ENCODE measurements around the gene COL27A1. TPM values are rescaled to one million over a fixed set of nuclear protein-coding genes. Genes with fewer than 3 reads are reported as not detected.

Gene COL27A1
- total RNA-seq, 5 donors from 2014 or later (not counting 1 experiment from before 2014, with no cell fraction given): 0.53 to 1.7 (median 0.95) TPM

DNA sequence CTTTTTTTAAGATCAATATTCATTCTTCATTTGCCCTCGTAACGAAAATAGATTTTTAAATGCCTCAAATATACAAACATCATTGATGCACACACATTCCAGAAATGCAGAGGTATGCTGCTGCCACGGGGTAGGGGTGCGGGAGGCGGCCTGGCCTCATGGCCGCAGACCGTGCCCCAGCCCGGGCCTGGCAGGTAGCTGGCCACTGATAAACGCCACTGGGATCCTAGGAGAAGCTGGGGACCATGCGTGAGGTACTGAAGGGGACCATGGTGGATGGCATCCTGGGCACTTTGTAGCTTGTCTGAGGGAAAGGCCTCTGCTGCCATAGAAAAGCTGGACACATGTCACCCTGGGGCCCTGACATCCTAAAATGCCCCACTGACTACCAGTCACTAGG, 180.8 kb downstream of the COL27A1 start:
- no peaks in the 10 kb centered on the region for H3K27me3 Mint-ChIP-seq
- no peak for ATAC-seq (replicated peaks in 1 of 4)

DNA sequence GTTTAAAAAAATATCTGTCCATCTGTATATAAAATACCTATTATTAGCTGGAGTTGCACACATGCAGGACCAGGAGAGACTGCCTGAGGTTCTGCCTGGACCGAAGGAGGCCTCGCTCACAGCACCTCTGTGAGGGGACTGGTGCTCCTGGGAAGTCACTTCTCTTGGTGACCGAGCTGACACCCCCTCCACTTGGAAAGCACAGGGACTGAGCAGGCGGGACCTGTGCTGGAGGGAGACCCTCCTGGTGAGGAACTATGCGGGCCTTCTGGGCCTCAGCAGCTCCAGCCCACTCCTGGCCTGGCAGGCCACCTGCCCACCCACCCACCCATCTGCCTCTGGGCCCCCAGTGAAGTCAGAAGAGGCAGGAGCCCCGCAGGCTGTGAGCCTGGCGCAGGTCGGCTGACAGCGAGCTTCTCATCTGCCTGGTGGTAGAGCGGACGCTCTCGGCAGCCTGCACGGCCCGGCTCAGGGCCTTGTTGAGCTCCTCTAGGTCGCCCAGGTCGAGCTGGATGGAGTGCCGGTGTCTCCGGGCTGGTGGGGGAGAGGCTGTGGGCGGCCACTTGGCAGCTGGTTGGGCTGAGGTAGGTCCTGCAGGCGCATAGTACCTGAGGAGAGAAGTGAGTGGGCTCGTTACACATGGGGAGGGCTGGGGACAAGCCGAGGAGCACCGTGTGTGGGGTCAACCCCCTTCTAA, 181.5 kb downstream of the COL27A1 start:
- H3K4me3 Mint-ChIP-seq: no peak overlapping the region
- CTCF ChIA-PET: no interaction called here
- 95% methylated on average over 17 of the region's 23 CpGs for WGBS (ENCODE audit: insufficient coverage)
- ATAC-seq (replicated peaks in 1 of 4) (no peak), DNase-seq (no peak)
- Histone ChIP-seq H3K27me3 (replicated peaks in 1 of 2; ENCODE audit: control insufficient read depth in 2 of 2, extremely low read depth in 1 of 2, insufficient read depth in 2 of 2, low read length in 1 of 2) (no peaks in the 10 kb centered on the region), H3K36me3 (ENCODE audit: control insufficient read depth in 2 of 2, extremely low read depth in 1 of 2, insufficient read depth in 1 of 2, low read length in 1 of 2) (peaks cover 35 to 72% of the 10 kb centered on the region in 2 donors), H3K4me1 (ENCODE audit: control insufficient read depth in 1 of 2, extremely low read depth in 1 of 2, insufficient read depth in 2 of 2, low read length in 2 of 2) (peaks cover 0 to 13% of the 10 kb centered on the region in 2 experiments), H3K9me3 (no peaks in the 10 kb centered on the region), H3K4me3 (ENCODE audit: control insufficient read depth in 1 of 2, extremely low read depth in 1 of 2, low read length in 1 of 2) (no peak overlapping the region), H3K27ac (ENCODE audit: low read length) (no peak overlapping the region)
- H3K9me3 Mint-ChIP-seq: no peaks in the 10 kb centered on the region
- H3K36me3 Mint-ChIP-seq: peaks cover 46% of the 10 kb centered on the region
- peak overlapping the region in 1 of 2 donors; percentile 23 for H3K27ac Mint-ChIP-seq
- no peaks in the 10 kb centered on the region for H3K27me3 Mint-ChIP-seq
- POLR2A ChIA-PET: no interaction called here
- peaks cover 13 to 19% (median 19%) of the 10 kb centered on the region in 3 donors for H3K4me1 Mint-ChIP-seq

More for the DNA sequence above, 180.8 kb downstream of the COL27A1 start:
- no peak overlapping the region for H3K27ac ChIP-seq (ENCODE audit: low read length)
- peaks cover 39% of the 10 kb centered on the region for H3K36me3 Mint-ChIP-seq
- no peaks in the 10 kb centered on the region for H3K27me3 ChIP-seq (replicated peaks in 1 of 2; ENCODE audit: control insufficient read depth in 2 of 2, extremely low read depth in 1 of 2, insufficient read depth in 2 of 2, low read length in 1 of 2)
- H3K4me1 Mint-ChIP-seq: peaks cover 7 to 22% (median 19%) of the 10 kb centered on the region in 3 donors
- no peak overlapping the region for H3K27ac Mint-ChIP-seq
- peaks cover 30 to 65% of the 10 kb centered on the region in 2 donors for H3K36me3 ChIP-seq (ENCODE audit: control insufficient read depth in 2 of 2, extremely low read depth in 1 of 2, insufficient read depth in 1 of 2, low read length in 1 of 2)
- no peak overlapping the region for H3K4me3 Mint-ChIP-seq
- peaks cover 0 to 19% of the 10 kb centered on the region in 2 experiments for H3K4me1 ChIP-seq (ENCODE audit: control insufficient read depth in 1 of 2, extremely low read depth in 1 of 2, insufficient read depth in 2 of 2, low read length in 2 of 2)
- H3K9me3 Mint-ChIP-seq: no peaks in the 10 kb centered on the region
- 82% methylated on average over 7 of the region's 10 CpGs for whole genome bisulfite sequencing (ENCODE audit: insufficient coverage)
- no peak for DNase-seq
- CTCF ChIA-PET: no interaction called here
- H3K4me3 ChIP-seq (ENCODE audit: control insufficient read depth in 1 of 2, extremely low read depth in 1 of 2, low read length in 1 of 2): no peak overlapping the region
- H3K9me3 ChIP-seq: no peaks in the 10 kb centered on the region
- POLR2A ChIA-PET: no interaction called here

DNA sequence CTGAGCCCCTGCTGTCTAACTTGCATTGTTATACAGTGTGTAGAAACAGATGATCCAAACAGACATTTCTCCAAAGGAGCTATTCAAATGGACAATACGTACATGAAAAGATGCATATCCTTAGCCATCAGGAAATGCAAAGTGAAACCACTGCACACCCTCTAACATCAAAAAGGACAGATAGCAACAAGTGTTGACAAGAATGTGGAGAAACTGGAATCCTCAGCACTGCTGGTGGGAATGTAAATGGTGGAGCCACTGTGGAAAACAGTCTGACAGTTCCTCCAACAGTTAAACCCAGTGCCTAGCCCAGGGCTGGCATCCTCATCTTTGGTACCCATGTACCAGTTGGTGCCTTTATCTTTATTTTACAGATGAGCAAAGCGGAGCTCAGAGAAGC, 182.8 kb downstream of the COL27A1 start:
- POLR2A ChIA-PET: interaction anchor here in 1 of 2 donors (0.7 kb wide), 1 partner anchor 268 kb away, joined by 3 read pairs; no protein-coding TSS in a partner anchor
- Histone ChIP-seq H3K27me3 (replicated peaks in 1 of 2; ENCODE audit: control insufficient read depth in 2 of 2, extremely low read depth in 1 of 2, insufficient read depth in 2 of 2, low read length in 1 of 2) (no peaks in the 10 kb centered on the region), H3K9me3 (no peaks in the 10 kb centered on the region), H3K4me1 (ENCODE audit: control insufficient read depth in 1 of 2, extremely low read depth in 1 of 2, insufficient read depth in 2 of 2, low read length in 2 of 2) (peaks cover 0 to 13% of the 10 kb centered on the region in 2 experiments), H3K36me3 (ENCODE audit: control insufficient read depth in 2 of 2, extremely low read depth in 1 of 2, insufficient read depth in 1 of 2, low read length in 1 of 2) (peaks cover 35 to 85% of the 10 kb centered on the region in 2 donors), H3K4me3 (ENCODE audit: control insufficient read depth in 1 of 2, extremely low read depth in 1 of 2, low read length in 1 of 2) (no peak overlapping the region), H3K27ac (ENCODE audit: low read length) (no peak overlapping the region)
- Mint-ChIP-seq H3K4me3 (no peak overlapping the region), H3K27ac (peak overlapping the region; percentile 29 to 49), H3K36me3 (peaks cover 56% of the 10 kb centered on the region), H3K27me3 (no peaks in the 10 kb centered on the region), H3K9me3 (no peaks in the 10 kb centered on the region), H3K4me1 (peaks cover 15 to 19% (median 16%) of the 10 kb centered on the region in 3 donors)
- CTCF ChIA-PET: interaction anchor here in 1 of 2 donors (0.6 to 1.1 kb wide), 2 partner anchors 47 to 68 kb away, joined by 3 to 4 read pairs; no protein-coding TSS in a partner anchor
- ATAC-seq (replicated peaks in 1 of 4): no peak
- 100% methylated on average over 1 of the region's 2 CpGs for WGBS (ENCODE audit: insufficient coverage)
- no peak for DNase-seq

DNA sequence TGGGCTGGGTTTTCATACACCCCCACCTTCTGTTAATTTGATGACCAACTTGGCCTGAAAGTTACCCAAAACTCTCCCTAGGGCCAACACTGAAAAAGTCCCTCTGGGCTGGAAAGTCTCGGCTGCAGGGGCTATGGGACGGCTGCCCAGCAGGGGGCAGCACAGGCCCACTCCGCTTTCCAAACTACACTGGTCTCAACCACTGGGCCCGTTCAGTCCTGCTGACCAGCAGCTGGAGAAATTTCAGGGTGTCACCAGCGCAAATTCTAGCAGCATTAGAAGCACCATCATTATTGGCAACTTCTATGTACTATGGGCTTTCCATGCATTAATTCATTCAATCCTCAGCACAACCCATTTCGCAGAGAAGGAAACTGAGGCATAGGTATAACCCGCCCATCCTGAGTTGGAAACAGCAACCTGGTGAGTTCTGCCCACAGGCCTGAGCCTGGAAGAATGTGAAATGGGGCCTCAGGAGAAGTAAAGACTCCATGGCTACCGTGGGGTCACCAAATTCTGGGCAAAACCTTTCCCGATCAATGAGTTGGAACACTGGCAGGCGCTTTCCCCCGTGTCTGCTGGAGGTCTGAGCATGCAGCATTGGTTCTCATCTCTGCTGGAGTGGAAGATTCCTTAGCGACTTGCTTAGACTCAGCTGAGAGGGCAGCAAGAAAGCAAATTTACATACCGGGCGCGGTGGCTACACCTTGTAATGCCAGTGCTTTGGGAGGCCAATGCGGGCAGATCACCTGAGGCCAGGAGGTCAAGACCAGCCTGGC, 184.0 kb downstream of the COL27A1 start:
- H3K9me3 ChIP-seq: no peaks in the 10 kb centered on the region
- Mint-ChIP-seq H3K27me3 (no peaks in the 10 kb centered on the region), H3K4me3 (no peak overlapping the region), H3K9me3 (no peaks in the 10 kb centered on the region), H3K4me1 (peaks cover 19 to 30% (median 20%) of the 10 kb centered on the region in 3 donors), H3K36me3 (peaks cover 67% of the 10 kb centered on the region), H3K27ac (peak overlapping the region in 1 of 2 donors; percentile 48)
- no peaks in the 10 kb centered on the region for H3K27me3 ChIP-seq (replicated peaks in 1 of 2; ENCODE audit: control insufficient read depth in 2 of 2, extremely low read depth in 1 of 2, insufficient read depth in 2 of 2, low read length in 1 of 2)
- no peak overlapping the region for H3K4me3 ChIP-seq (ENCODE audit: control insufficient read depth in 1 of 2, extremely low read depth in 1 of 2, low read length in 1 of 2)
- peaks cover 0 to 13% of the 10 kb centered on the region in 2 experiments for H3K4me1 ChIP-seq (ENCODE audit: control insufficient read depth in 1 of 2, extremely low read depth in 1 of 2, insufficient read depth in 2 of 2, low read length in 2 of 2)
- CTCF ChIA-PET: interaction anchor here in 1 of 2 donors (1.1 kb wide), 1 partner anchor 46 kb away, joined by 3 read pairs; no protein-coding TSS in a partner anchor
- ATAC-seq (replicated peaks in 1 of 4) (peak; percentile 43 to 69 (median 54)), DNase-seq (peak in 32 of 35 experiments; percentile 8 to 75 (median 45))
- POLR2A ChIA-PET: interaction anchor here in 1 of 2 donors (0.6 kb wide), 1 partner anchor 226 kb away, joined by 3 read pairs; no protein-coding TSS in a partner anchor
- H3K36me3 ChIP-seq (ENCODE audit: control insufficient read depth in 2 of 2, extremely low read depth in 1 of 2, insufficient read depth in 1 of 2, low read length in 1 of 2): peaks cover 35 to 96% of the 10 kb centered on the region in 2 donors
- H3K27ac ChIP-seq (ENCODE audit: low read length): peak overlapping the region; percentile 16
- WGBS (ENCODE audit: insufficient coverage): 85% methylated on average over 14 of the region's 16 CpGs

DNA sequence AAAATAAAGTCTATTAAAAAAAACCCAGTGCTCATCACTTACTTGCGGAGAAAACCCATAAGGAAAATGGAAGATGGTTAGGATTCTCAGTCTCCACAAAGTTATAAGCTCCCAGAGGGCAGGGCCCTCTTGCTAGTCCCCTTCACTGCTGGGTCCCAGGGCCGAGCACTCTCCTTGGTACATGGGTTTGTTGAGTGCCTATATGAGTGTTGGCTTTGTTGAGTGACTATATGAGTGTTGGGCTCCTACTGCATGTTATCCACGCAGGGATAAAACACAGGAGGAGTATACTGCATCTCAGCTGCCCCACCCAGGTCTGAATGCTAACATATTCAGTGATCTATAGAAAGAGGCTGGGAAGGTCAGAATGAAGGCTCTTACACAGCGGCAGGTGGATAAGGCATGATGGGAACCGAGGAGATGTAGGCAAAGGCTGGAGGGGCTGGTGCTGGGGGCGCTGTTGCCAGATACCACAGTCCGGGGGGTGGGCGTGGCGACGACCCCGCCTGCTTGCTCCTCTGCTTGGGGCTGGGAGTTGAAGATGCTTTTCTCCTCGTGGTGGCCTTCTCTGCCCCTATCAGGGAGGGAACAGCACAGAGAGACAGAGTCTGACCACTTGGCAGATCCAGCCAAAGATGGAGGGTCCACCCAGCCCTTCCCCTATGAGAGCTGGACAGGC, 186.0 kb downstream of the COL27A1 start:
- peak overlapping the region; percentile 27 to 68 for H3K27ac Mint-ChIP-seq
- WGBS (ENCODE audit: insufficient coverage): 87% methylated on average over 5 of the region's 12 CpGs
- Histone ChIP-seq H3K27me3 (replicated peaks in 1 of 2; ENCODE audit: control insufficient read depth in 2 of 2, extremely low read depth in 1 of 2, insufficient read depth in 2 of 2, low read length in 1 of 2) (no peaks in the 10 kb centered on the region), H3K27ac (ENCODE audit: low read length) (no peak overlapping the region), H3K4me1 (ENCODE audit: control insufficient read depth in 1 of 2, extremely low read depth in 1 of 2, insufficient read depth in 2 of 2, low read length in 2 of 2) (peaks cover 0 to 17% of the 10 kb centered on the region in 2 experiments), H3K36me3 (ENCODE audit: control insufficient read depth in 2 of 2, extremely low read depth in 1 of 2, insufficient read depth in 1 of 2, low read length in 1 of 2) (peaks cover 43 to 99% of the 10 kb centered on the region in 2 donors), H3K9me3 (no peaks in the 10 kb centered on the region), H3K4me3 (ENCODE audit: control insufficient read depth in 1 of 2, extremely low read depth in 1 of 2, low read length in 1 of 2) (no peak overlapping the region)
- DNase-seq (no peak), ATAC-seq (replicated peaks in 1 of 4) (no peak)
- peaks cover 76% of the 10 kb centered on the region for H3K36me3 Mint-ChIP-seq
- ChIA-PET POLR2A (no interaction called here), CTCF (no interaction called here)
- H3K4me3 Mint-ChIP-seq: no peak overlapping the region
- H3K4me1 Mint-ChIP-seq: peaks cover 16 to 27% (median 26%) of the 10 kb centered on the region in 3 donors
- H3K9me3 Mint-ChIP-seq: no peaks in the 10 kb centered on the region
- H3K27me3 Mint-ChIP-seq: no peaks in the 10 kb centered on the region

DNA sequence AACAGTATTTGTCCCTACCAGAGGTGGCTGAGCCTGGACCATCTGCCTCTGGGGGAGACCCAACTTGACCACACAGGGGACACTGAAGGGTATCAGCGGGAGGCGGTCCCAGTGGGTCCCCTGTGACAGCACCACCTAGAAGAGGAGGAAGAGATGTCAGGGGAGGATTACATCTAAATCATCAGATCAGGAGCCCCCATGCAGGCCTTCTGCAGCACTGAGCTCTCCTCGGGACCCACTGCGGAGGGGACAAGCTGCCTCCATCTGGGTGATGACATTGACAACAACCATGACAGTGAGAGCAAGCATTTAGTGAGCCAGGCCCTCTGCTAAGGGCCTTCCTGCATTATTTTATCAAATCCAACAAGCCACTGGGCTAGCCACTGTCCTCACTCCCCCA, 186.7 kb downstream of the COL27A1 start:
- Mint-ChIP-seq H3K36me3 (peaks cover 77% of the 10 kb centered on the region), H3K27ac (peak overlapping the region; percentile 61 to 63), H3K9me3 (no peaks in the 10 kb centered on the region), H3K27me3 (no peaks in the 10 kb centered on the region), H3K4me3 (no peak overlapping the region), H3K4me1 (peaks cover 20 to 28% (median 27%) of the 10 kb centered on the region in 3 donors)
- no peaks in the 10 kb centered on the region for H3K27me3 ChIP-seq (replicated peaks in 1 of 2; ENCODE audit: control insufficient read depth in 2 of 2, extremely low read depth in 1 of 2, insufficient read depth in 2 of 2, low read length in 1 of 2)
- DNase-seq (no peak), ATAC-seq (replicated peaks in 1 of 4) (no peak)
- no peaks in the 10 kb centered on the region for H3K9me3 ChIP-seq
- no peak overlapping the region for H3K4me3 ChIP-seq (ENCODE audit: control insufficient read depth in 1 of 2, extremely low read depth in 1 of 2, low read length in 1 of 2)
- peaks cover 0 to 17% of the 10 kb centered on the region in 2 experiments for H3K4me1 ChIP-seq (ENCODE audit: control insufficient read depth in 1 of 2, extremely low read depth in 1 of 2, insufficient read depth in 2 of 2, low read length in 2 of 2)
- peaks cover 47 to 100% of the 10 kb centered on the region in 2 donors for H3K36me3 ChIP-seq (ENCODE audit: control insufficient read depth in 2 of 2, extremely low read depth in 1 of 2, insufficient read depth in 1 of 2, low read length in 1 of 2)
- H3K27ac ChIP-seq (ENCODE audit: low read length): no peak overlapping the region
- ChIA-PET CTCF (no interaction called here), POLR2A (interaction anchor here in 1 of 2 donors (0.5 kb wide), 1 partner anchor 53 kb away, joined by 4 read pairs; no protein-coding TSS in a partner anchor)
- 78% methylated on average over 3 of the region's 4 CpGs for WGBS (ENCODE audit: insufficient coverage)

All from T-cell (primary cell).